Suprapubic skin (tissue), 4 donors: ENCODE data around the gene ULK4. TPM values are rescaled to one million over a fixed set of nuclear protein-coding genes. Genes with fewer than 3 reads are reported as not detected.

Experiments used
- DNase-seq, 2 donors: peaks; one replicate each; pipeline ENCODE4 v3.0.0-alpha.2; 2019; ENCODE audit warnings: low spot score in 2 of 2
- H3K27ac ChIP-seq: fragments of 200-600 bp; sonication (generic); one replicate; pipeline ENCODE4 v1.5.1; 2019
- H3K27me3 ChIP-seq: fragments of 200-600 bp; sonication (generic); one replicate; pipeline ENCODE4 v1.5.1; 2019
- H3K36me3 ChIP-seq: fragments of 200-600 bp; sonication (generic); one replicate; pipeline ENCODE4 v1.5.1; 2019
- H3K4me1 ChIP-seq: fragments of 200-600 bp; sonication (generic); one replicate; pipeline ENCODE4 v1.5.1; 2019
- H3K4me3 ChIP-seq: fragments of 200-600 bp; sonication (generic); one replicate; pipeline ENCODE4 v1.5.1; 2019; ENCODE audit warnings: mild to moderate bottlenecking
- H3K9me3 ChIP-seq: fragments of 200-600 bp; sonication (generic); one replicate; pipeline ENCODE4 v1.5.1; 2019
- EP300 ChIP-seq: sonication (generic); formaldehyde crosslinking; IDR thresholded peaks from one replicate; pipeline ENCODE4 v1.6.1; 2017; ENCODE audit warnings: antibody characterized with exemption
- POLR2A ChIP-seq, 2 donors: fragments of 450-650 bp; IDR thresholded peaks; one replicate each; pipeline ENCODE4 v1.6.1; 2017; ENCODE audit warnings: antibody characterized with exemption in 2 of 2, mild to moderate bottlenecking in 2 of 2, moderate library complexity in 2 of 2
- POLR2AphosphoS5 ChIP-seq, 3 donors: sonication (generic); formaldehyde crosslinking; IDR thresholded peaks; one replicate each; pipeline ENCODE4 v1.6.1; 2017; ENCODE audit warnings: antibody characterized with exemption in 3 of 3
- WGBS: methylation state at CpG from one replicate; pipeline ENCODE4 v1.1.5; 2018; 5-methylcytosine and 5-hydroxymethylcytosine counted together
- total RNA-seq, 4 donors: library from RNA; depleted of rRNA; stranded (reverse); fragments of >200 nt; gene quantifications; one replicate each; pipeline ENCODE4 v1.1.0, GENCODE V29; 2016
- TF ChIP-seq, protein P1 (sequence below), 2 donors: fragments of 200-600 bp in 1 of 2; fragments of 450-650 bp in 1 of 2; sonication (generic) in 1 of 2; IDR thresholded peaks; one replicate each; pipeline ENCODE4 v1.5.1; 2016 to 2019; ENCODE audit warnings: antibody characterized with exemption in 2 of 2, mild to moderate bottlenecking in 1 of 2, moderate library complexity in 1 of 2

ULK4 gene
- total RNA-seq, 4 donors from 2014 or later = 11.7 to 21.7 (median 16.6) TPM

GRCh38 chr3:41632700-41633099 lies 329.2 kb downstream of the ULK4 start:
- no peaks in the 10 kb centered on the region for H3K36me3 ChIP-seq
- no peaks in the 10 kb centered on the region for H3K4me1 ChIP-seq
- H3K9me3 ChIP-seq = no peaks in the 10 kb centered on the region
- H3K27ac ChIP-seq = no peak overlapping the region
- no peaks in the 10 kb centered on the region for H3K27me3 ChIP-seq
- no peak overlapping the region for H3K4me3 ChIP-seq
- no peak for DNase-seq
- TF ChIP-seq POLR2A (IDR thresholded peaks at IDR 0.05) (no peak), EP300 (no peak), POLR2AphosphoS5 (IDR thresholded peaks at IDR 0.05) (no peak)
- TF ChIP-seq, protein P1, sequence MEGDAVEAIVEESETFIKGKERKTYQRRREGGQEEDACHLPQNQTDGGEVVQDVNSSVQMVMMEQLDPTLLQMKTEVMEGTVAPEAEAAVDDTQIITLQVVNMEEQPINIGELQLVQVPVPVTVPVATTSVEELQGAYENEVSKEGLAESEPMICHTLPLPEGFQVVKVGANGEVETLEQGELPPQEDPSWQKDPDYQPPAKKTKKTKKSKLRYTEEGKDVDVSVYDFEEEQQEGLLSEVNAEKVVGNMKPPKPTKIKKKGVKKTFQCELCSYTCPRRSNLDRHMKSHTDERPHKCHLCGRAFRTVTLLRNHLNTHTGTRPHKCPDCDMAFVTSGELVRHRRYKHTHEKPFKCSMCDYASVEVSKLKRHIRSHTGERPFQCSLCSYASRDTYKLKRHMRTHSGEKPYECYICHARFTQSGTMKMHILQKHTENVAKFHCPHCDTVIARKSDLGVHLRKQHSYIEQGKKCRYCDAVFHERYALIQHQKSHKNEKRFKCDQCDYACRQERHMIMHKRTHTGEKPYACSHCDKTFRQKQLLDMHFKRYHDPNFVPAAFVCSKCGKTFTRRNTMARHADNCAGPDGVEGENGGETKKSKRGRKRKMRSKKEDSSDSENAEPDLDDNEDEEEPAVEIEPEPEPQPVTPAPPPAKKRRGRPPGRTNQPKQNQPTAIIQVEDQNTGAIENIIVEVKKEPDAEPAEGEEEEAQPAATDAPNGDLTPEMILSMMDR (IDR thresholded peaks at IDR 0.05) = no peak

DNA sequence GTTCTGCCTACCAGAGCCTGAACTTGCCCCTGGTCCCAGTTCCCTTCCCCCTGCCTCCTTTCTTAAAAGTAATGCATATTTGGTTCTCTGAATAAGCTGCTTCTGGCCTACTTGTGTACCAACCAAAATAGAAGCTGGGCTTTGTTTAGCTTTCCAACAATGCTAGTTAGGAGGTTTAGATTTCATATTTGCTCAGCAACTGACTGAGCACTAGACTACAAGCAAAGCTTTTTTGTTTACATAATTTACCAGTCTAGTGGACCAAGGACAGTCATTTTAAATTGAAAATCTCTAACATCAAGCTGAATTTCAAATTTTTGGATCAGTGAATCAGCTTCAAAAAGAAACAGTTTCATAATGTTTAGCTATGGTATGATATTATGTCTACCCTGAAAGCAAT lies 331.2 kb downstream of the ULK4 start:
- no peak for DNase-seq
- no peak overlapping the region for H3K27ac ChIP-seq
- H3K4me1 ChIP-seq = no peaks in the 10 kb centered on the region
- no peaks in the 10 kb centered on the region for H3K9me3 ChIP-seq
- TF ChIP-seq EP300 (no peak), POLR2AphosphoS5 (IDR thresholded peaks at IDR 0.05) (no peak), POLR2A (IDR thresholded peaks at IDR 0.05) (no peak)
- TF ChIP-seq, protein P1 (IDR thresholded peaks at IDR 0.05) = no peak
- H3K36me3 ChIP-seq = no peaks in the 10 kb centered on the region
- no peaks in the 10 kb centered on the region for H3K27me3 ChIP-seq
- no peak overlapping the region for H3K4me3 ChIP-seq

DNA sequence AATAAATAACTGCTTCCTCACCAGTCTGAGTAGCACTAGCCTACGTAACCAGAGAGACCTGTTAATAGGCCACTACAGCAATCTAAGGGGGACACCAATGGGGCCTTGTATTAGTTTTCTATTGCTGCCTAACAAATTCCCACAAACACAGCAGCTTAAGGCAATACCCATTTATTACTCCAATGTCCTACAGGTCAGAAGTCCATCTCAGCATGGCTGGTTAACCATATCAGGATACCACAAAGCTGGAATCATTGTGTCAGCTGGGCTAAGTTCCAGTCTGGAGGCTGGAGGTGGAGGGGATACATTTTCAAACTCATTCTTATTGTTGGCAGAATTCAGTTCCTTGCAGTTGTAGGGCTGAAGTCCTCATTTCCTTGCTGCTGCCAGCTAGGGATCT lies 331.9 kb downstream of the ULK4 start:
- H3K27me3 ChIP-seq = no peaks in the 10 kb centered on the region
- DNase-seq = no peak
- WGBS = 100% methylated on average over 1 of the region's 1 CpG
- no peaks in the 10 kb centered on the region for H3K36me3 ChIP-seq
- H3K9me3 ChIP-seq = no peaks in the 10 kb centered on the region
- TF ChIP-seq, protein P1 (IDR thresholded peaks at IDR 0.05) = no peak
- no peak for TF ChIP-seq POLR2AphosphoS5 (IDR thresholded peaks at IDR 0.05)
- no peak for TF ChIP-seq POLR2A (IDR thresholded peaks at IDR 0.05)
- TF ChIP-seq EP300 = no peak
- no peak overlapping the region for H3K4me3 ChIP-seq
- no peaks in the 10 kb centered on the region for H3K4me1 ChIP-seq
- no peak overlapping the region for H3K27ac ChIP-seq

- no peaks in the 10 kb centered on the region for H3K36me3 ChIP-seq
- no peaks in the 10 kb centered on the region for H3K27me3 ChIP-seq
- H3K9me3 ChIP-seq = no peaks in the 10 kb centered on the region
- 82% methylated on average over 4 of the region's 4 CpGs for WGBS
- DNase-seq = no peak
- H3K27ac ChIP-seq = no peak overlapping the region
- no peak overlapping the region for H3K4me3 ChIP-seq
- TF ChIP-seq EP300 (no peak), POLR2AphosphoS5 (IDR thresholded peaks at IDR 0.05) (no peak), POLR2A (IDR thresholded peaks at IDR 0.05) (no peak)
- TF ChIP-seq, protein P1 (IDR thresholded peaks at IDR 0.05) = no peak
- no peaks in the 10 kb centered on the region for H3K4me1 ChIP-seq
These were observed 332.8 kb downstream of the ULK4 start for GRCh38 chr3:41629072-41629471.

- H3K27ac ChIP-seq = no peak overlapping the region
- no peaks in the 10 kb centered on the region for H3K9me3 ChIP-seq
- 94% methylated on average over 5 of the region's 5 CpGs for WGBS
- no peaks in the 10 kb centered on the region for H3K4me1 ChIP-seq
- no peak for DNase-seq
- no peaks in the 10 kb centered on the region for H3K27me3 ChIP-seq
- H3K4me3 ChIP-seq = no peak overlapping the region
- no peak for TF ChIP-seq POLR2AphosphoS5 (IDR thresholded peaks at IDR 0.05)
- TF ChIP-seq, protein P1 (IDR thresholded peaks at IDR 0.05) = no peak
- TF ChIP-seq EP300 = no peak
- no peak for TF ChIP-seq POLR2A (IDR thresholded peaks at IDR 0.05)
- no peaks in the 10 kb centered on the region for H3K36me3 ChIP-seq
These were observed 334.3 kb downstream of the ULK4 start for GRCh38 chr3:41627477-41628087.
